K562 (cell line): ENCODE data around the gene VPS37D. TPM values are rescaled to one million over a fixed set of nuclear protein-coding genes. Genes with fewer than 3 reads are reported as not detected.

ENCODE experiments used
- BACH1 ChIP-seq: fragments of 200-800 bp; sonication (Bioruptor generic); IDR thresholded peaks from 2 replicates; pipeline ENCODE4 v1.6.1; 2016; ENCODE audit warnings: missing genetic modification characterization, missing compliant biosample characterization
- CBFB ChIP-seq: sonication (generic); formaldehyde crosslinking; IDR thresholded peaks from 2 replicates; pipeline ENCODE4 v1.4.0; 2020; ENCODE audit warnings: mild to moderate bottlenecking, missing genetic modification reagents
- E4F1 ChIP-seq: fragments of 250-450 bp; sonication (Bioruptor Pico); IDR thresholded peaks from 2 replicates; pipeline ENCODE4 v1.5.0; 2021; ENCODE audit warnings: mild to moderate bottlenecking, borderline replicate concordance
- EGR1 ChIP-seq: fragments of 450-650 bp; conservative IDR thresholded peaks from 2 replicates; pipeline ENCODE4 v1.6.1; 2017; ENCODE audit warnings: mild to moderate bottlenecking
- EP300 ChIP-seq: IDR thresholded peaks from 2 replicates; pipeline ENCODE4 v1.6.1; 2012; ENCODE audit warnings: low read length, improper control_type of control experiment
- MBD2 ChIP-seq: sonication (generic); IDR thresholded peaks from 2 replicates; pipeline ENCODE4 v1.6.1; 2016; ENCODE audit warnings: low read depth, borderline replicate concordance
- PHB2 ChIP-seq: fragments of 450-650 bp; IDR thresholded peaks from 2 replicates; pipeline ENCODE4 v1.6.1; 2017; ENCODE audit warnings: low read depth
- RFX5 ChIP-seq: IDR thresholded peaks from 2 replicates; pipeline ENCODE4 v1.6.1; 2011; ENCODE audit warnings: low read depth, mild to moderate bottlenecking, improper control_type of control experiment, low read length
- RNF2 ChIP-seq: sonication (generic); IDR thresholded peaks from 2 replicates; pipeline ENCODE4 v1.6.1; 2016
- SMAD3 ChIP-seq: fragments of 450-650 bp; formaldehyde crosslinking; conservative IDR thresholded peaks from 2 replicates; pipeline ENCODE4 v1.4.0; 2020; ENCODE audit warnings: mild to moderate bottlenecking
- SMC3 ChIP-seq: conservative IDR thresholded peaks from 2 replicates; pipeline ENCODE4 v1.6.1; 2011; ENCODE audit warnings: low read depth, low read length, improper control_type of control experiment; ENCODE audit not compliant: insufficient read depth
- TAL1 ChIP-seq: fragments of 450-650 bp; IDR thresholded peaks from 2 replicates; pipeline ENCODE4 v1.6.1; 2016; ENCODE audit warnings: mild to moderate bottlenecking
- THRB ChIP-seq: fragments of 450-650 bp; formaldehyde crosslinking; conservative IDR thresholded peaks from 2 replicates; pipeline ENCODE4 v1.4.0; 2022; ENCODE audit warnings: mild to moderate bottlenecking, missing genetic modification characterization
- ZNF696 ChIP-seq: fragments of 250-450 bp; sonication (Bioruptor Pico); conservative IDR thresholded peaks from 2 replicates; pipeline ENCODE4 v1.4.0; 2020; ENCODE audit warnings: mild to moderate bottlenecking, moderate library complexity
- ZNF717 ChIP-seq: fragments of 250-450 bp; sonication (Bioruptor Pico); IDR thresholded peaks from 2 replicates; pipeline ENCODE4 v1.5.0; 2021
- polyA plus RNA-seq, 8 experiments: library from polyadenylated mRNA; depleted of rRNA in 4 of 8; stranded (reverse) in 5 of 8; unstranded in 3 of 8; fragments of >200 nt; fragmentation: Nextera tagmentation in 2 of 8; fragmentation: Illumina TruSeq in 1 of 8; extraction: Ambion mirVana in 2 of 8; extraction: Trizol in 1 of 8; gene quantifications; 2 replicates each; pipeline versions ENCODE4 v1.2.1 to v1.2.3, GENCODE V29; 2011 to 2014; ENCODE audit warnings: inconsistent platforms in 1 of 8, missing spikeins in 1 of 8
- total RNA-seq, 7 experiments: library from RNA; depleted of rRNA in 6 of 7; stranded (reverse); fragments of >200 nt in 6 of 7; fragmentation: Illumina TruSeq in 2 of 7; extraction: Trizol in 2 of 7; gene quantifications; 2 replicates each; pipeline versions ENCODE4 v1.2.1 to v1.2.3, GENCODE V29; 2011 to 2021; ENCODE audit warnings: low replicate concordance in 1 of 7
- TF ChIP-seq, protein P1 (sequence below), 2 experiments: fragments of 150-350 bp in 1 of 2; IDR thresholded peaks; 2 replicates each; pipeline ENCODE4 v1.6.1; 2012 to 2016; ENCODE audit warnings: low read depth in 2 of 2, low read length in 2 of 2, mild to moderate bottlenecking in 1 of 2, moderate library complexity in 1 of 2
- TF ChIP-seq, protein P2 (sequence below), 2 experiments: IDR thresholded peaks in 1 of 2; conservative IDR thresholded peaks in 1 of 2; 2 replicates each; pipeline ENCODE4 v1.6.1; 2016; ENCODE audit warnings: low read depth in 2 of 2, mild to moderate bottlenecking in 1 of 2, missing compliant biosample characterization in 1 of 2, missing genetic modification characterization in 1 of 2, moderate library complexity in 1 of 2

The VPS37D gene
- total and polyA plus RNA-seq, 9 of the 15 experiments (the other 6 are each of a cell fraction or from before 2014, with no cell fraction given) = 0.25 to 2.3 (median 1.0) TPM; not detected in 3

DNA sequence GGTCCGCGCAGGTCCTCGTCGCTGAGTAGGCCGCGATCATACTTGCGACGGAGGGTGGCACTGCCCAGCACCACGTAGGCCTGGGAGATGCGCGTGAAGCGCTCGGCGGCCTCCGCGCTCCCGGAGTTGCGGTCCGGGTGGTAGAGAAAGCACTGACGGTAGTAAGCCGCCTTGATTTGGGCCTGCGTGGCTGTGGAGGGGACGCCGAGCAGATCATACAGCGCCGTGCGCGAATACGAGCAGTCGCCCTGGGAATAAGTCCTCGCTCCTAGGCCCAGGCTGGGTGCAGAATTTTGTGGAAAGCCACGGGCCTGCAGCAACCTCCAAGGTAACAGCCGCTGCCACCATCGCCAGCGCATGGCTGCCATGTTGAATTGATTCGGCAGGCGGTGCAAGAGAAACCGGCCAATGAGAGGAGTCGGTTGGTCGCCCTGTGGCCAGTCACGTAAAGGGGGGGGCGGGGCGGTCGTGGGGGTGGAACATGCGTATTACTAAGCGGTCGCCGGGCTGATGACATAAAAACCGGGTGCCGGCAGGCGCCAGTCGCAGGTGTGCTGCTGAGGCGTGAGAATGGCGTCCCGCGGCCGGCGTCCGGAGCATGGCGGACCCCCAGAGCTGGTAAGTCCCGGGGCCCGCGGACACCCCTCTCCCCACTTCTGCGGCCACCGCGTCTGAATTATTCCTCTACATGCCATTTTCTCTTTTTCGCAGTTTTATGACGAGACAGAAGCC is 15.6 kb downstream of the VPS37D start, which contains the start of the genes BUD23 and DNAJC30 (continued):
- TF ChIP-seq, protein P1, sequence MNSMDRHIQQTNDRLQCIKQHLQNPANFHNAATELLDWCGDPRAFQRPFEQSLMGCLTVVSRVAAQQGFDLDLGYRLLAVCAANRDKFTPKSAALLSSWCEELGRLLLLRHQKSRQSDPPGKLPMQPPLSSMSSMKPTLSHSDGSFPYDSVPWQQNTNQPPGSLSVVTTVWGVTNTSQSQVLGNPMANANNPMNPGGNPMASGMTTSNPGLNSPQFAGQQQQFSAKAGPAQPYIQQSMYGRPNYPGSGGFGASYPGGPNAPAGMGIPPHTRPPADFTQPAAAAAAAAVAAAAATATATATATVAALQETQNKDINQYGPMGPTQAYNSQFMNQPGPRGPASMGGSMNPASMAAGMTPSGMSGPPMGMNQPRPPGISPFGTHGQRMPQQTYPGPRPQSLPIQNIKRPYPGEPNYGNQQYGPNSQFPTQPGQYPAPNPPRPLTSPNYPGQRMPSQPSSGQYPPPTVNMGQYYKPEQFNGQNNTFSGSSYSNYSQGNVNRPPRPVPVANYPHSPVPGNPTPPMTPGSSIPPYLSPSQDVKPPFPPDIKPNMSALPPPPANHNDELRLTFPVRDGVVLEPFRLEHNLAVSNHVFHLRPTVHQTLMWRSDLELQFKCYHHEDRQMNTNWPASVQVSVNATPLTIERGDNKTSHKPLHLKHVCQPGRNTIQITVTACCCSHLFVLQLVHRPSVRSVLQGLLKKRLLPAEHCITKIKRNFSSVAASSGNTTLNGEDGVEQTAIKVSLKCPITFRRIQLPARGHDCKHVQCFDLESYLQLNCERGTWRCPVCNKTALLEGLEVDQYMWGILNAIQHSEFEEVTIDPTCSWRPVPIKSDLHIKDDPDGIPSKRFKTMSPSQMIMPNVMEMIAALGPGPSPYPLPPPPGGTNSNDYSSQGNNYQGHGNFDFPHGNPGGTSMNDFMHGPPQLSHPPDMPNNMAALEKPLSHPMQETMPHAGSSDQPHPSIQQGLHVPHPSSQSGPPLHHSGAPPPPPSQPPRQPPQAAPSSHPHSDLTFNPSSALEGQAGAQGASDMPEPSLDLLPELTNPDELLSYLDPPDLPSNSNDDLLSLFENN (IDR thresholded peaks at IDR 0.05; ENCODE audit: low read depth in 2 of 2, low read length in 2 of 2) = no peak
- TF ChIP-seq THRB (CRISPR knock-in tag) = no peak
- no peak for TF ChIP-seq PHB2
- TF ChIP-seq RFX5 = no peak
- peak; percentile 82; the same call in 1 of the 2 replicates for TF ChIP-seq MBD2
- no peak for TF ChIP-seq BACH1 (tag)
- TF ChIP-seq ZNF717 (CRISPR knock-in tag) = no peak
- no peak for TF ChIP-seq E4F1
- TF ChIP-seq SMC3 = no peak
- TF ChIP-seq, protein P2, sequence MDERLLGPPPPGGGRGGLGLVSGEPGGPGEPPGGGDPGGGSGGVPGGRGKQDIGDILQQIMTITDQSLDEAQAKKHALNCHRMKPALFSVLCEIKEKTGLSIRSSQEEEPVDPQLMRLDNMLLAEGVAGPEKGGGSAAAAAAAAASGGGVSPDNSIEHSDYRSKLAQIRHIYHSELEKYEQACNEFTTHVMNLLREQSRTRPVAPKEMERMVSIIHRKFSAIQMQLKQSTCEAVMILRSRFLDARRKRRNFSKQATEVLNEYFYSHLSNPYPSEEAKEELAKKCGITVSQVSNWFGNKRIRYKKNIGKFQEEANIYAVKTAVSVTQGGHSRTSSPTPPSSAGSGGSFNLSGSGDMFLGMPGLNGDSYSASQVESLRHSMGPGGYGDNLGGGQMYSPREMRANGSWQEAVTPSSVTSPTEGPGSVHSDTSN (CRISPR knock-in tag; IDR thresholded peaks at IDR 0.05; ENCODE audit: low read depth) = no peak
- TF ChIP-seq, protein P2 (tag; conservative IDR thresholded peaks at IDR 0.05; ENCODE audit: low read depth) = no peak
- no peak for TF ChIP-seq RNF2
- no peak for TF ChIP-seq TAL1
- no peak for TF ChIP-seq EP300
- TF ChIP-seq ZNF696 (CRISPR knock-in tag) = no peak
- no peak for TF ChIP-seq SMAD3
- TF ChIP-seq CBFB (CRISPR knock-in tag) = peak; percentile 14; the same call in 1 of the 2 replicates
- TF ChIP-seq EGR1 = peak; percentile 79
